Prostate gland (tissue), 2 donors: ENCODE data around the gene LTB. TPM values are rescaled to one million over a fixed set of nuclear protein-coding genes. Genes with fewer than 3 reads are reported as not detected.

Experiments
- DNase-seq: peaks from one replicate; pipeline ENCODE4 v3.0.0-alpha.2; 2019; ENCODE audit warnings: low spot score
- H3K27ac ChIP-seq, 2 donors: fragments of 200-600 bp; sonication (generic); 2 replicates each; pipeline ENCODE4 v1.5.1; 2017 to 2019
- H3K27me3 ChIP-seq: fragments of 200-600 bp; sonication (generic); replicated peaks from 2 replicates; pipeline ENCODE4 v1.5.1; 2019; ENCODE audit not compliant: insufficient read depth
- H3K36me3 ChIP-seq, 2 donors: fragments of 200-600 bp; sonication (generic); 1 replicate in 1 of 2; 2 replicates in 1 of 2; pipeline versions ENCODE4 v1.5.1 to v1.8.1; 2017 to 2019
- H3K4me1 ChIP-seq: fragments of 200-600 bp; sonication (generic); replicated peaks from 2 replicates; pipeline ENCODE4 v1.5.1; 2019
- H3K4me3 ChIP-seq, 2 donors: fragments of 200-600 bp; sonication (generic); 2 replicates each; pipeline ENCODE4 v1.5.1; 2017 to 2019
- H3K9me3 ChIP-seq: fragments of 200-600 bp; sonication (generic); 2 replicates; pipeline ENCODE4 v1.5.1; 2017
- CTCF ChIP-seq, 4 experiments: fragments of 200-600 bp in 2 of 4; fragments of 450-650 bp in 2 of 4; sonication (generic) in 2 of 4; IDR thresholded peaks; 1 replicate in 3 of 4; 2 replicates in 1 of 4; pipeline ENCODE4 v1.5.1; 2016 to 2019; ENCODE audit warnings: antibody characterized with exemption in 4 of 4, mild to moderate bottlenecking in 2 of 4, moderate library complexity in 2 of 4
- POLR2A ChIP-seq: fragments of 450-650 bp; IDR thresholded peaks from one replicate; pipeline ENCODE4 v1.6.1; 2016; ENCODE audit warnings: antibody characterized with exemption, mild to moderate bottlenecking
- POLR2AphosphoS5 ChIP-seq: sonication (generic); formaldehyde crosslinking; IDR thresholded peaks from one replicate; pipeline ENCODE4 v1.6.1; 2017; ENCODE audit warnings: antibody characterized with exemption
- WGBS: methylation state at CpG from one replicate; pipeline ENCODE4 v1.1.5; 2018; 5-methylcytosine and 5-hydroxymethylcytosine counted together
- intact Hi-C: fragments of 100-400 bp; cut with DNase I; formaldehyde crosslinking; loops from one replicate; pipeline ENCODE4 v1.14.2; 2022
- total RNA-seq, 2 donors: library from RNA; depleted of rRNA; stranded (reverse); fragments of >200 nt; gene quantifications; one replicate each; pipeline ENCODE4 v1.1.0, GENCODE V29; 2016

The LTB gene
- total RNA-seq, 2 donors from 2014 or later = 0.97 TPM; not detected in 1

- Histone ChIP-seq H3K9me3 (no peaks in the 10 kb centered on the region), H3K27ac (no peak within 1 kb of the TSS), H3K4me1 (no peaks in the 10 kb centered on the region), H3K36me3 (no peaks in the 10 kb centered on the region), H3K4me3 (no peak within 1 kb of the TSS), H3K27me3 (no peaks in the 10 kb centered on the region)
- TF ChIP-seq POLR2A (no peak), CTCF (IDR thresholded peaks at IDR 0.05) (no peak), POLR2AphosphoS5 (no peak)
- 84% methylated on average over 27 of the region's 27 CpGs for WGBS
- intact Hi-C loops = no loop called here
- DNase-seq = no peak
These were observed 9.9 kb downstream of the LTB start, which contains the start of gene LTA for GRCh38 chr6:31572041-31572911. Gene LTA (plus strand): TSS chr6:31572289. CDS start chr6:31572743, 454 bp downstream.

DNA sequence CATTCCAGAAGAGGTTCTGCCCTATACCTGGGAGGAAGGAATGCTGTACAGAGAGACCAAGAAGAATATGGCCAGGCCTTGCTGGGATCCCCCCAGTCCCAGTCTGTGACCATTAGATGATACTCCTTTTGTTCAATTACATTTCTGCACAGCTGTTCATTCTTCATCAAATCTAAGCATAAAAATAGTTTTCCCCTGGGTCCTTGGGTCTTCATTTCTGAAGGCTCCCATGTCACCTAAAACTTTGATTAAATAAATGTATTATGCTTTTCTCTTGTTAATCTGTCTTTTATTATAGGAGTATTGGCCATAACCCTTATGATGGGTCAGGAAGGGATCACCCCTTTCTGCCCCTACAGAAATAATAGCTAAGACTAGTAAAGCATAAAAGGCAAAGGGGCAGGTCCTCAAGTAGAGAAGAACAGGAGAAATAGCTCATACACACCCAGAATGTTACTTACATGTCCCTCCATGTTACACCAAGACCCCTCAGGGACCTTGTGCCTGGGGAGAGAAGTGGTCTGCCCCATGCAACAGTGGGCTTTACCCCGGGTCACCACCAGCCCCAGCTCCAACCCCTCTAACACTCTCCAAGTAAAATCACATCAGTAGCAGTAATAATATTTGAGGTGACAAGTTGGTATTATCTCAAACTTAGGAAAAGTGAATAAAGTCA is 12.2 kb downstream of the LTB start:
- H3K36me3 ChIP-seq = no peaks in the 10 kb centered on the region
- TF ChIP-seq CTCF (IDR thresholded peaks at IDR 0.05) = no peak
- no peak for TF ChIP-seq POLR2A
- no peak for TF ChIP-seq POLR2AphosphoS5

GRCh38 chr6:31568537-31568961 is 13.7 kb downstream of the LTB start:
- Histone ChIP-seq H3K27me3 (no peaks in the 10 kb centered on the region), H3K27ac (no peak overlapping the region), H3K4me3 (no peak overlapping the region), H3K4me1 (no peaks in the 10 kb centered on the region), H3K9me3 (no peaks in the 10 kb centered on the region), H3K36me3 (no peaks in the 10 kb centered on the region)
- WGBS = 76% methylated on average over 3 of the region's 3 CpGs
- TF ChIP-seq CTCF (IDR thresholded peaks at IDR 0.05) = no peak
- no peak for TF ChIP-seq POLR2A
- TF ChIP-seq POLR2AphosphoS5 = no peak
- intact Hi-C loops = no loop called here
- no peak for DNase-seq

More for the DNA sequence above, 12.2 kb downstream of the LTB start:
- no peak overlapping the region for H3K4me3 ChIP-seq
- no peak overlapping the region for H3K27ac ChIP-seq
- 100% methylated on average over 1 of the region's 1 CpG for WGBS
- intact Hi-C loops = no loop called here
- DNase-seq = no peak
- H3K27me3 ChIP-seq = no peaks in the 10 kb centered on the region
- H3K4me1 ChIP-seq = no peaks in the 10 kb centered on the region
- no peaks in the 10 kb centered on the region for H3K9me3 ChIP-seq

GRCh38 chr6:31567531-31568370 is 14.5 kb downstream of the LTB start:
- intact Hi-C loops = no loop called here
- Histone ChIP-seq H3K4me3 (no peak overlapping the region), H3K27ac (no peak overlapping the region), H3K9me3 (no peaks in the 10 kb centered on the region), H3K36me3 (no peaks in the 10 kb centered on the region), H3K27me3 (no peaks in the 10 kb centered on the region), H3K4me1 (no peaks in the 10 kb centered on the region)
- 46% methylated on average over 9 of the region's 9 CpGs for WGBS
- no peak for DNase-seq
- TF ChIP-seq POLR2A = no peak
- no peak for TF ChIP-seq POLR2AphosphoS5
- TF ChIP-seq CTCF (IDR thresholded peaks at IDR 0.05) = no peak
